Measurements from ENCODE around the gene DIABLO. TPM values are rescaled to one million over a fixed set of nuclear protein-coding genes. Genes with fewer than 3 reads are reported as not detected.

The DIABLO gene
- total and polyA plus RNA-seq, 7 donors: 43.4 to 61.3 (median 55.5) TPM

- DNase-seq: no peak
- Histone ChIP-seq H3K9me3 (no peaks in the 10 kb centered on the region), H3K4me3 (no peak overlapping the region), H3K36me3 (peaks cover 12 to 53% (median 36%) of the 10 kb centered on the region in 4 donors), H3K27ac (no peak overlapping the region), H3K4me1 (peaks cover 0 to 20% (median 19%) of the 10 kb centered on the region in 4 donors), H3K27me3 (peaks cover 12 to 42% (median 34%) of the 10 kb centered on the region in 3 donors)
- TF ChIP-seq POLR2AphosphoS5 (IDR thresholded peaks at IDR 0.05): no peak
- TF ChIP-seq, protein P1, sequence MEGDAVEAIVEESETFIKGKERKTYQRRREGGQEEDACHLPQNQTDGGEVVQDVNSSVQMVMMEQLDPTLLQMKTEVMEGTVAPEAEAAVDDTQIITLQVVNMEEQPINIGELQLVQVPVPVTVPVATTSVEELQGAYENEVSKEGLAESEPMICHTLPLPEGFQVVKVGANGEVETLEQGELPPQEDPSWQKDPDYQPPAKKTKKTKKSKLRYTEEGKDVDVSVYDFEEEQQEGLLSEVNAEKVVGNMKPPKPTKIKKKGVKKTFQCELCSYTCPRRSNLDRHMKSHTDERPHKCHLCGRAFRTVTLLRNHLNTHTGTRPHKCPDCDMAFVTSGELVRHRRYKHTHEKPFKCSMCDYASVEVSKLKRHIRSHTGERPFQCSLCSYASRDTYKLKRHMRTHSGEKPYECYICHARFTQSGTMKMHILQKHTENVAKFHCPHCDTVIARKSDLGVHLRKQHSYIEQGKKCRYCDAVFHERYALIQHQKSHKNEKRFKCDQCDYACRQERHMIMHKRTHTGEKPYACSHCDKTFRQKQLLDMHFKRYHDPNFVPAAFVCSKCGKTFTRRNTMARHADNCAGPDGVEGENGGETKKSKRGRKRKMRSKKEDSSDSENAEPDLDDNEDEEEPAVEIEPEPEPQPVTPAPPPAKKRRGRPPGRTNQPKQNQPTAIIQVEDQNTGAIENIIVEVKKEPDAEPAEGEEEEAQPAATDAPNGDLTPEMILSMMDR (IDR thresholded peaks at IDR 0.05): no peak
- TF ChIP-seq EP300 (IDR thresholded peaks at IDR 0.05): no peak
- WGBS, 2 donors: 87 to 94% methylated on average over 8 of the region's 8 CpGs
- intact Hi-C loops (cut with DNase I): no loop called here
These were observed 18.9 kb downstream of the DIABLO start for GRCh38 chr12:122206976-122207375.

- DNase-seq: no peak
- TF ChIP-seq, protein P1 (IDR thresholded peaks at IDR 0.05): no peak
- TF ChIP-seq POLR2A (IDR thresholded peaks at IDR 0.05) (no peak), POLR2AphosphoS5 (IDR thresholded peaks at IDR 0.05) (no peak), EP300 (IDR thresholded peaks at IDR 0.05) (no peak)
- intact Hi-C loops (cut with DNase I): no loop called here
- Histone ChIP-seq H3K4me3 (no peak overlapping the region), H3K9me3 (no peaks in the 10 kb centered on the region), H3K27ac (no peak overlapping the region), H3K36me3 (peaks cover 12 to 46% (median 31%) of the 10 kb centered on the region in 4 donors), H3K27me3 (peaks cover 12 to 49% (median 41%) of the 10 kb centered on the region in 3 donors), H3K4me1 (peaks cover 0 to 20% (median 19%) of the 10 kb centered on the region in 4 donors)
- WGBS, 2 donors: 60 to 81% methylated on average over 27 of the region's 27 CpGs
These were observed 19.6 kb downstream of the DIABLO start for GRCh38 chr12:122206111-122206881.

DNA sequence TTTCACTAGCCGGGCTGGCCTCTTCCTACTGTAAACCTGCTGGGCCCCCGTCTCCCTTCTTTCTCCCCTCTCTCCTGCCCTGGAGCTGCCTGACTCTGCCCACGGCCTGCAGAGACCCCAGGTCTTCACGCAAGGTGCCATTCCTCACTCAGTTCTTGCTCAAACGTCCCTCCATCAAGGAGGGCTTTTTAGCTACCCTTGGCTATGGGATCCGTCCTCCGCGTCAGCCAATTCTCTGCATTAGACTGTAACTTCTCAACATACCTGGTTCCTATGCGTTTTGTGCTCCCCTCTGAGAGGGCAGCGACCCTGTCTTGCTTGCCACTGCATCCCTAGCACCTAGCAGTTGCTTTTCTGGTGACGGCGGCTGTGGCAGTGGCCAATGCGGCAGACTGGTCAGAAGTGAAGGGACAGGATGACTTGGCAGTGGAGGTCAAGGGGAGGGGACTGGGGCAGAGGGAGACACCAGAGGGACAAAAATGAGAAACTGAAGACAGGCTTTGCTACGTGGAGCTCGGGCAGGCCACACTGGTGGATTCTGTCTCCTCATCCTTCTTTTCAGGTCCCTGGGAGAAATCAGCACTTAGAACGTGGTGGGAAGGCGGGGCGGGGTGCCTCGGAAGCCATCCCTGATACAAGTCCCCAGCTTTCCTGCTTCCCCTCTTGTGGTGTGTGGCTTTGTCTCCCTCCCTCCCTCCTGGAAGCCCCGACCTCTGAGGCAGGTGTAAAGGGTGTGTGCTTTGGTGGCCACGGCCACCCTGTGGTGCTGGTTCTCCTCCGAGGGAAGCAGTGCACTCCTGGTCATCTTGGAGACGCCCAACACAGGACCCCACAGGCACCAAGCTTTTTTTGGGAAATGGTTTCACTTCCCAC lies 20.6 kb downstream of the DIABLO start:
- Histone ChIP-seq H3K9me3 (no peaks in the 10 kb centered on the region), H3K4me3 (no peak overlapping the region), H3K27ac (no peak overlapping the region), H3K27me3 (peaks cover 15 to 59% (median 51%) of the 10 kb centered on the region in 3 donors), H3K4me1 (peaks cover 0 to 20% (median 19%) of the 10 kb centered on the region in 4 donors), H3K36me3 (peaks cover 12 to 36% (median 29%) of the 10 kb centered on the region in 4 donors)
- intact Hi-C loops (cut with DNase I): no loop called here
- no peak for TF ChIP-seq EP300 (IDR thresholded peaks at IDR 0.05)
- TF ChIP-seq POLR2AphosphoS5 (IDR thresholded peaks at IDR 0.05): peak in 2 of 4 donors; percentile 11 to 14
- no peak for TF ChIP-seq POLR2A (IDR thresholded peaks at IDR 0.05)
- 36 to 48% methylated on average over 23 of the region's 23 CpGs for WGBS, 2 donors
- DNase-seq: no peak

DNA sequence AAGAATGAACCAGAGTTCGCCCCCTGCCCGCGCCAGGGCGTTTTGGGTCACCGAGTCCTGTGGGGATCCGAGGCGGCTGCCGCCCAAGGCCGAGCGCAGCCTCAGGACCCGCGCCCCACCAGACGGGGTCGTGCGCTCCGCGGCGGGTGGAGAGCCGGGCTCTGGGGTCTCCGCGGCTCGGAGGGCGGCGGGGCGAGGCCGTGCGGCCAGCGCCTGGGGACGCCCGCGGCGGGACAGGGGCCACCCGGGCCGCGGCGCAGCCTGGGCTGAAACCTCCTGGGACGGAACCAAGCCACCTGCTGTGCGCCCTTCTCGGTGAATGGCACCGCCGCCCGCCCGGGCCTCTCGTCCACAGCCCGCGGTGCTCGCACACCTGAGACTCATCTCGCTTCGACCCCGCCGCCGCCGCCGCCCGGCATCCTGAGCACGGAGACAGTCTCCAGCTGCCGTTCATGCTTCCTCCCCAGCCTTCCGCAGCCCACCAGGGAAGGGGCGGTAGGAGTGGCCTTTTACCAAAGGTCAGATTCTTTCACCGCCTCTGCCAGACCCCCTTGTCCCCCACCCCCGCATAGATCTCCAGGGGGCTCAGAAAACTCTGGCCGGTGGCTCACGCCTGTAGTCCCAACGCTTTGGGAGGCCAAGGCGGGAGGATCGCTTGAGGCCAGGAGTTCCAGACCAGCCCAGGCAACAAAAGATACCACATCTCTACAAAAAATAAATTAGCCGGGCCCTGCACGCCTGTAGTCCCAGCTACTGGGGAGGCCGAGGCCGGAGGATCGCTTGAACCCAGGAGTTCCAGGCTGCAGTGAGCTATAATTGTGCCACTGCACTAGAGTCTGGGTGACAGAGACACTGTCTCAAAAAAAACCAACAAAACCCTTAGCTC lies 21.4 kb downstream of the DIABLO start:
- DNase-seq: no peak
- peaks cover 15 to 68% (median 58%) of the 10 kb centered on the region in 3 donors for H3K27me3 ChIP-seq

More for the DNA sequence above, 21.4 kb downstream of the DIABLO start:
- Histone ChIP-seq H3K9me3 (no peaks in the 10 kb centered on the region), H3K36me3 (peaks cover 12 to 27% (median 24%) of the 10 kb centered on the region in 4 donors), H3K4me1 (peaks cover 0 to 20% (median 19%) of the 10 kb centered on the region in 4 donors), H3K4me3 (peak overlapping the region in 3 of 4 donors; percentile 46 to 58 (median 57)), H3K27ac (no peak overlapping the region)
- intact Hi-C loops (cut with DNase I): no loop called here
- TF ChIP-seq POLR2AphosphoS5 (IDR thresholded peaks at IDR 0.05) (no peak), POLR2A (IDR thresholded peaks at IDR 0.05) (no peak), EP300 (IDR thresholded peaks at IDR 0.05) (no peak)
- TF ChIP-seq, protein P1 (IDR thresholded peaks at IDR 0.05): no peak
- WGBS, 2 donors: 10% methylated on average over 71 of the region's 71 CpGs
